Thoracic aorta (tissue), 2 donors: ENCODE results near the gene GLIPR1. TPM values are rescaled to one million over a fixed set of nuclear protein-coding genes. Genes with fewer than 3 reads are reported as not detected.
"Not testable (repeated sequence)": the region's sequence is repeated elsewhere in the genome, so short reads cannot be mapped to it uniquely, and the experiment has no call there.

ENCODE experiments used
- ATAC-seq: fragments of 150-250 bp; one replicate; pipeline ENCODE4 v1.8.0; 2017; ENCODE audit warnings: low read depth; ENCODE audit not compliant: insufficient number of reproducible peaks, low FRiP score
- DNase-seq: peaks from one replicate; pipeline ENCODE4 v3.0.0-alpha.2; 2020; ENCODE audit warnings: low spot score
- H3K27ac ChIP-seq, 2 donors: fragments of 200-600 bp; sonication (generic); 1 replicate in 1 of 2; 2 replicates in 1 of 2; pipeline ENCODE4 v1.5.1; 2016; ENCODE audit warnings: mild to moderate bottlenecking in 2 of 2, moderate library complexity in 2 of 2
- H3K27me3 ChIP-seq: fragments of 200-600 bp; sonication (generic); replicated peaks from 2 replicates; pipeline ENCODE4 v1.6.0; 2016; ENCODE audit warnings: mild to moderate bottlenecking; ENCODE audit not compliant: insufficient read depth
- H3K36me3 ChIP-seq: fragments of 200-600 bp; sonication (generic); one replicate; pipeline ENCODE4 v1.5.1; 2016
- H3K4me1 ChIP-seq, 2 donors: fragments of 200-600 bp; sonication (generic); 1 replicate in 1 of 2; 2 replicates in 1 of 2; pipeline versions ENCODE4 v1.5.1 to v1.6.0; 2016; ENCODE audit warnings: low read depth in 2 of 2, mild to moderate bottlenecking in 1 of 2; ENCODE audit not compliant: control insufficient read depth in 1 of 2
- H3K4me3 ChIP-seq: fragments of 200-600 bp; sonication (generic); 2 replicates; pipeline ENCODE4 v1.5.1; 2016; ENCODE audit warnings: mild to moderate bottlenecking
- H3K9me3 ChIP-seq: fragments of 200-600 bp; sonication (generic); 2 replicates; pipeline ENCODE4 v1.5.1; 2016
- CTCF ChIP-seq: fragments of 200-600 bp; sonication (generic); IDR thresholded peaks from one replicate; pipeline ENCODE4 v1.5.1; 2019; ENCODE audit warnings: antibody characterized with exemption
- total RNA-seq, 2 donors: library from RNA; depleted of rRNA; stranded (reverse); fragments of >200 nt; gene quantifications; one replicate each; pipeline versions ENCODE4 v1.1.0 to v1.2.3, GENCODE V29; 2016

The GLIPR1 gene
- total RNA-seq, 2 donors from 2014 or later, result 66.9 to 103 TPM

- no peak for TF ChIP-seq CTCF
- Histone ChIP-seq H3K4me3 (peak overlapping the region; percentile 77), H3K27ac (peak overlapping the region; percentile 88 to 89), H3K4me1 (peaks cover 35 to 54% of the 10 kb centered on the region in 2 donors), H3K9me3 (no peaks in the 10 kb centered on the region), H3K36me3 (no peaks in the 10 kb centered on the region), H3K27me3 (no peaks in the 10 kb centered on the region)
- ATAC-seq, result no peak
- DNase-seq, result no peak
Measured at GRCh38 chr12:75482646-75483045, 2.1 kb downstream of the GLIPR1 start.

GRCh38 chr12:75483431-75483830, 2.9 kb downstream of the GLIPR1 start:
- Histone ChIP-seq H3K9me3 (no peaks in the 10 kb centered on the region), H3K36me3 (no peaks in the 10 kb centered on the region), H3K27me3 (no peaks in the 10 kb centered on the region), H3K4me1 (peaks cover 35 to 62% of the 10 kb centered on the region in 2 donors), H3K27ac (peak overlapping the region; percentile 88 to 89), H3K4me3 (peak overlapping the region; percentile 77)
- DNase-seq, result no peak
- ATAC-seq, result no peak
- no peak for TF ChIP-seq CTCF

- H3K4me1 ChIP-seq, result peaks cover 41 to 66% of the 10 kb centered on the region in 2 donors
- H3K27ac ChIP-seq, result peak overlapping the region; percentile 88 to 89
- not testable (repeated sequence) for H3K36me3 ChIP-seq, H3K9me3 ChIP-seq, DNase-seq, ATAC-seq, H3K27me3 ChIP-seq
- H3K4me3 ChIP-seq, result peak overlapping the region; percentile 77
Measured at GRCh38 chr12:75484450-75484849, 3.9 kb downstream of the GLIPR1 start.

- no peak for ATAC-seq
- H3K9me3 ChIP-seq, result no peaks in the 10 kb centered on the region
- DNase-seq, result no peak
- no peak overlapping the region for H3K4me3 ChIP-seq
- no peaks in the 10 kb centered on the region for H3K27me3 ChIP-seq
- H3K27ac ChIP-seq, result peak overlapping the region in 1 of 2 donors; percentile 17
- TF ChIP-seq CTCF, result no peak
- no peaks in the 10 kb centered on the region for H3K36me3 ChIP-seq
- H3K4me1 ChIP-seq, result peaks cover 41 to 63% of the 10 kb centered on the region in 2 donors
Measured at GRCh38 chr12:75487308-75487707, 6.8 kb downstream of the GLIPR1 start.

- no peaks in the 10 kb centered on the region for H3K9me3 ChIP-seq
- ATAC-seq (no peak), DNase-seq (no peak)
- H3K27me3 ChIP-seq, result no peaks in the 10 kb centered on the region
- no peak overlapping the region for H3K4me3 ChIP-seq
- H3K4me1 ChIP-seq, result peaks cover 41 to 54% of the 10 kb centered on the region in 2 donors
- H3K36me3 ChIP-seq, result peaks cover 3% of the 10 kb centered on the region
- TF ChIP-seq CTCF, result peak; percentile 30
- peak overlapping the region in 1 of 2 donors; percentile 29 for H3K27ac ChIP-seq
Measured at GRCh38 chr12:75488553-75488952, 8.0 kb downstream of the GLIPR1 start.

GRCh38 chr12:75489187-75489586, 8.6 kb downstream of the GLIPR1 start:
- Histone ChIP-seq H3K9me3 (no peaks in the 10 kb centered on the region), H3K27ac (peak overlapping the region in 1 of 2 donors; percentile 29), H3K4me3 (no peak overlapping the region), H3K4me1 (peaks cover 36 to 48% of the 10 kb centered on the region in 2 donors), H3K27me3 (no peaks in the 10 kb centered on the region), H3K36me3 (peaks cover 3% of the 10 kb centered on the region)
- TF ChIP-seq CTCF, result no peak
- ATAC-seq (no peak), DNase-seq (no peak)
